CD4-positive, alpha-beta T cell treated with Interleukin-21 for 1 hour (primary cell): ENCODE results near the gene MTG2.

Experiments
- DNase-seq: peaks from one replicate; pipeline ENCODE4 v3.0.0-alpha.2; 2020

MTG2 gene

DNA sequence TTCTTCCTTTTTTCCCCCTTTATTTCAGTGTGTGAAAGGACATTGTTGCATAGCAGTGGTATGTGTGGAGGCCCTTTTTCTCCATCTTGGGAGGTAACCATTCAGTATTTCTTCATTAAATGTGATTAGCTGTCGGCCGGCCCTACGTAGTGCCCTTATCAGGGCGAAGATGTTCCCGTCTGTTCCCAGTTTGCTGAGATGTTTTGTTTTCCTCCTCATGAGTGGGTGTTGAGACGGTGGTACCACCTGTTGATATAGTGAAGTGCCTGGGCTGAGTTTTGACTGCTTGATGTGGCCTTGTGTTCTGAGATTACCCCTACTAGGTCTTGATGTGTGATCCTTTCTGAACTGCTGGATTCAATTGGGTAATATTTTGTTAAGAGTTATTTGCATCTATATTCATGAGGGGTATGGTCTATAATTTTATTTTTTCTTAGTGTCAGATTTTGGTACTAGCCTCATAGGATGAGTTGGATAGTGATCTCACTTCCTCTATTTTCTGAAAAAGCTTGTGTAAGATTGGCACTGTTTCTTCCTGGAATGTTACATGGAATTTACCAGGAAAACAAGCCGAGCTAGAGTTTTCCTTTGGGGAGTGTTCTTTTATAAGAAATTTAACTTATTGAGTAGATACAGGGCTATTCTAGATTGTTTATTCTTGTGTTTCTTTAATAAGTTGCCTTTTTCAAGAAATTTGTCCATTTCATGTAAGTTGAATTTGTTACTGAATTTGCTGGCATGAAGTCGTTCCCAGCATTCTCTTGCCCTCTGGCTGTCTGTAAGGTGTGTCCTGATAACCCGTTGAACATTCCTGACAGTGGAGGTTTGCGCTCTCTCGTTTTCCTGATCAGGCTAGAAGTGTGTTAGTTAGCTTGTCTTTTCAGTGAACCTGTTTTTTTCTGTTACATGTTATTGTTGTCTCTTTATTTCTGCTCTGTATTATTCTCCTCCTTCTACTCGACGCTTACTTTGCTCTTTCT lies 4.3 kb downstream of the MTG2 start:
- DNase-seq, result no peak

- no peak for DNase-seq
Observed at GRCh38 chr20:62190639-62191411, 8.0 kb downstream of the MTG2 start.

GRCh38 chr20:62191781-62192559 lies 9.1 kb downstream of the MTG2 start:
- no peak for DNase-seq

DNA sequence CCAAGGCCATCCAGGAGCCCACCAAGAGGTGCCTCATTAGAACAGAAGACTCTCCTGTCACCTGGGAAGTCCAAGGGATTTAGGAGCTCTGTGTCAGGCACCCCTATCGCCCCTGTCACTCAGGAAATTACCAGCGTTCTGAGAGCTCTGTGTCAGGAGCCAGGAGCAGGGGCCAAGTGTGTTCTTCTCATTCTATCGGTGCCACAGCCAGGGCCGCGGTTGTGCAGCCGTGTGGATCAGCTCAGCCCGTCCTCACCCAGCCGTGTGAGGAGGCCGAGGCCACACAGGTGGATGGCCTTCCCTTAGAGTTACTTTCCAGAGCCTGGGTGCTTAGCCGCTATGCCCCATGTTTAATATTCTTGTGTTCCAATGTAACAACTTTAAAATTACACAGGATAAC lies 9.8 kb downstream of the MTG2 start:
- no peak for DNase-seq

DNA sequence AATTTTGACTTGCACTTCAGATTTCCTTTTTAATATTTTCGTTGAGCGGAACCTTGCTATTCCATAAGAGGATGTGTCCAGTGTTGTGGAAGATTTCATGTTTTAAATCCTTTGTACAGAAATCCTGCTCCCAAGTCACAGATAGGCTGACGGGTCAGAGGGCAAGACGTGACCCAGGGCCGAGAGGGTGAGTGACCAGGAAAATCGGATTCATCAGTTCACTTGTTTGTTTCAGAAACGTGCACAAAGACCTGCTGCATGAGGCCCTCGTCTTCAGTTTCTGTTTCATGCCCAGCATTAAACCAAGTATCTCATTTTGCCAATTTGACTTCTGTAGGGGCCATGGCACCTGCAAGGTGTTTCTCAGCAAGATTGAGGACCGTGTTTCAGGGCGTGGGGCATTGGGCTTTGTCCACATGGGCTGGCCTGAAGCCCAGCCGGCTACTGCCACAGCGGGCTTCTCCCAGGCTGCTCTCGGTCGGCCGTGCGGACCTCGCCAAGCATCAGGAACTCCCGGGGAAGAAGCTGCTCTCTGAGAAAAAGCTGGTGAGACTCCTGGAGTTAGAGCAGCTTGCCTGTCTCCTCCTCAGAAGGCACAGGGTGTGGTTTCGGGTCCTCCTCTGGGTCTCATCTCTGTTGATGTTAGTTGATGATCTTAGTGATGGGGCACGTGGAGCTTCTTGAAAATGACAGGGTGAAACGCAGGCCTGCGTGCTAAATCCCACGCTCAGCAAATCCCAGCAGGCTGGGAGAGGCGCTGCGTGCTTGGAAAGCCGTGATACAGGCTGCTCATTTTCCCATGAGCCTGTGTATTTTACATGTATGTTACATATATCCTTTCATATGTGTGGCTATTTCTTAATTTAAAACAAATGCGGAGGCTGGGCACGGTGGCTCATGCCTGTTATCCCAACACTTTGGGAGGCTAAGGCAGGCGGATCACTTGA lies 10.5 kb downstream of the MTG2 start:
- no peak for DNase-seq

- DNase-seq, result no peak
Observed at GRCh38 chr20:62195075-62195405, 12.2 kb downstream of the MTG2 start.

DNA sequence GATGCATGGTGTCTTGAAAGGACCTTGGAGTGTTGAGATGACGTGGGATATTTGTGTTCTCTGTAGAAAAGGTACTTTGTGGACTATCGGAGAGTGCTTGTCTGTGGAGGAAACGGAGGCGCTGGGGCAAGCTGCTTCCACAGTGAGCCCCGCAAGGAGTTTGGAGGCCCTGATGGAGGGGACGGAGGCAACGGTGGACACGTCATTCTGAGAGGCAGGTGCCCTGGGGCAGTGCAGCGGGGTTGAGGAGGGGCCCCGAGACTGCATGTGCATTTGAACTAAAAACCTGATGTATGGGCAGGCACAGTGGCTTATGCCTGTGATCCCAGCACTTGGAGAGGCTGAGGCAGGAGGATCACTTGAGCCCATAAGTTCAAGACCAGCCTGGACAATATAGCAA lies 12.9 kb downstream of the MTG2 start:
- DNase-seq, result no peak

- DNase-seq, result no peak
Observed at GRCh38 chr20:62196286-62196685, 13.5 kb downstream of the MTG2 start.

DNA sequence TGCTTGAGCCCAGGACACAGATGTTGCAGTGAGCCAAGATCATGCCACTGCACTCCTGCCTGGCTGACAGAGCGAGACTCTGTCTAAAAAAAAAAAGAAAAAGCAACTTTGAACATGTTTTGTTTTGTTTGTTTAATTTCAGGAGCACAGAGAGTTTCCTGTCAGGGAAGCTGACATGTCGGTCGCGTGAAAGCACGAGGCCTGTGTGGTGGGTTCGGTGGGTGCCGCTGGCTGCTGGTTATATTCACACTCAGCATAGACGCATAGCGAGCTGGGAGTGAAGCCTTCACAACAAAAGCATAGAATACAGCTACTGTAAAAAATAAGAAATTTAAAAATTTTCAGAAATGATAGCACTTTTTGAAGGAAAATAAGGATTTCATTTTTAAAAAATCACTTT lies 14.5 kb downstream of the MTG2 start:
- no peak for DNase-seq

GRCh38 chr20:62197801-62198200 lies 15.0 kb downstream of the MTG2 start:
- no peak for DNase-seq

DNA sequence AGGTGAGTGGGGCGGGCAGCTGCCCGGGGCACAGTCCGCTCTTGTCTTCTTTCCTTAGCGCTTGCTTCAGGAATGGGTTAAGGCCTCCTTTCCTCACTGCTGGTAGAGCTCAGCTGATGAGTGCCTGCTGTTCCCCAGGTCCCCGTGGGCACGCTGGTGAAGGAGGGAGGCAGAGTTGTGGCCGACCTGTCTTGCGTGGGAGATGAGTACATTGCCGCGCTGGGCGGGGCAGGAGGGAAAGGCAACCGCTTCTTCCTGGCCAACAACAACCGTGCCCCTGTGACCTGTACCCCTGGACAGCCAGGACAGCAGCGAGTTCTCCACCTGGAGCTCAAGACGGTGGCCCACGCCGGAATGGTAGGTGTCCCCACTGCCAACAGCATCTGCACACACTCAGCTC lies 15.7 kb downstream of the MTG2 start:
- DNase-seq, result no peak

GRCh38 chr20:62198931-62199330 lies 16.1 kb downstream of the MTG2 start:
- DNase-seq, result no peak

DNA sequence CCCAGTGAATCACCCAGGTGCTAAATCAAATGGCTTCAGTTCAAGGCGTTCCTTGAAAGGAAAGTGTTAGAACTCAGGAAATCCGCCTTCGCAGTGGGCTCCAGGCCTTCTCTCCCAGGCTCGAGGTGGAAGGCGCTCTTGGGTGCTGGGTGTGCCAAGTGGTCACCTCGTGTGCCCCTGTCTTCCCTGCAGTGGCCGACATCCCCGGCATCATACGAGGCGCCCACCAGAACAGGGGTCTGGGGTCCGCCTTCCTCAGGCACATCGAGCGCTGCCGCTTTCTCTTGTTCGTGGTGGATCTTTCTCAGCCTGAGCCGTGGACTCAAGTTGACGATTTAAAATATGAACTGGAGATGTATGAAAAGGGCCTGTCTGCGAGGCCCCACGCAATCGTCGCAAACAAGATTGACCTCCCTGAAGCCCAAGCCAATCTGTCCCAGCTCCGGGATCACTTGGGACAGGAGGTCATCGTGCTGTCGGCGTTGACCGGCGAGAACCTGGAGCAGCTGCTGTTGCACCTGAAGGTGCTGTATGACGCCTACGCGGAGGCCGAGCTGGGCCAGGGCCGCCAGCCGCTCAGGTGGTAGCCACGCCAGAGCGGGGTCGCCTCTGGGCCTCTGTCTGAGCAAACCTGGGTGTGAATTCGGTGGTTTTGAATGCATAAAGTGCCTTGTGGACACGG lies 17.8 kb downstream of the MTG2 start:
- no peak for DNase-seq

DNA sequence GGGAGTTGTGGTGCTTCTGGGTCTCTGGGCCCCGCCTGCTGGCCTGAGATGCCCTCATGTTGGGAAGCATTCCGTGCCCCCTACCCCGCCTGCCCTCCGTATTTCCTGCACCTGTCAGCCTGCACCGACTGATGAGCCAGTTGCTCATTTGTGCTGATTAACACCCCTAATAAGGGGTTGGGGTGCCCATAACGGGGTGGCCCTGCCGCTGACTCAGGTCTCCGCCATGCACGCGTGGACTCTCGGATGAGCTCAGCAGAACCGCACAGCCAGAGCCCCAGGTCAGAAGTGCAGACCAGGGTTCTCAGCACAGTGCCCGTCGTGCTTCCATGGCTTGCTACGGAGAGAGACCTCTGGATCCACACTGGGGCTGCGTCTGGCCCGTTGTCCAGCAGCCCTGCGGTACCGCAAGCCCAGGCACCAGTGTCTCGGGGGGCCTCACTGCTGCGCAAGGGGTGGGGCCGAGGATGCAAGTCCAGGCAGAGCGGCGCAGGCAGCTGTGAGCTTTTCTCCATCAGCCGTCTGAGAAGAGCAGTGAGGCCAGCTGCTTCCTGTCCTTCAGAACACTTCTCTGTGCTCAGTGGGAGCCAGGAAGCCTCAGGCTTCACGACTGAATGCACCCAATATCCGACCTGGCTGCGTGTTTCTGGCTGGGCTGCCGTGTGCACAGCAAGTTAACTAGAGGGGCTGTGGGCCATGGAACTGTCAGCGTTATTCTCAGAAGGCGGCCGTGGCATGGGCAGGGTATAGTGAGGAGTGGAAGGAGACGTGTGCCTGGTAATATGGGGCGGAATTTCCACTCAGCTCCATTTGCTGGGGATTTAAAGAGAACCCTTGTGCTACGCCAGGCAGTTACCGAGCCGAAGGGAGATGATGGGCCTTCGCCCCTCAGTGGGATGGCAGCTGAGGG lies 18.6 kb downstream of the MTG2 start:
- DNase-seq, result no peak

- no peak for DNase-seq
Observed at GRCh38 chr20:62202083-62202395, 19.2 kb downstream of the MTG2 start.

GRCh38 chr20:62202676-62203377 lies 20.0 kb downstream of the MTG2 start:
- DNase-seq, result no peak

DNA sequence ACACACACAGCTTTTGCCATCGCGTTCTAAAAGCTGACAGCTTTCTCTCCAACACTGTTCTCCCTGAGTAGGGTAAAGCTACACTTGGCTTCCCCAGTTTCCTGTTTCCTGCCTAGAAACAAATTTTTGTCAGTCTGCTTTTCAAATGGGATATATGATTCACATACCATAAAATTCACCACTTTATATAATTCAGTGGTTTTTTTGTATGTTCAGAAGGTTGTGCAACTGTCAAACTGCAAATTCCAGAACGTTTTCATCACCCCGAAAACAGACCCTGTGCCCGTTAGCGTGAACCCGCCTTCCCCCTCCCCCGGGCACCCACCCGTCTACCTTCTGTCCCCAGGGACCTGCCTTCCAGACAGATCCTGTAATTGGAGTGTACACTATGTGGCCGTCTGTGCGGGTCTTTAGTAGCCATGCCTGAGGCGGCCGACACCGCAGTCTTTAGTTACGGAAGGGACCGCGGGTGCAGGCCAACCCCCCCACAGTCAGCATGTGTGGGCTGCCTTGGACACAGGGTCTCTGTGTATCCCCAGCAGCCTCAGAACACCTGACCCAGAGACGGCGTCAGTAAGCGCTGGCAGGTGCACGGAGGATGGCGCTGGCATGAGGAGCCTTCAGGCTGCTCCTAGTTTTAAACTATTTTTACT lies 20.7 kb downstream of the MTG2 start:
- DNase-seq, result no peak

GRCh38 chr20:62205618-62206387 lies 23.0 kb downstream of the MTG2 start:
- DNase-seq, result no peak

DNA sequence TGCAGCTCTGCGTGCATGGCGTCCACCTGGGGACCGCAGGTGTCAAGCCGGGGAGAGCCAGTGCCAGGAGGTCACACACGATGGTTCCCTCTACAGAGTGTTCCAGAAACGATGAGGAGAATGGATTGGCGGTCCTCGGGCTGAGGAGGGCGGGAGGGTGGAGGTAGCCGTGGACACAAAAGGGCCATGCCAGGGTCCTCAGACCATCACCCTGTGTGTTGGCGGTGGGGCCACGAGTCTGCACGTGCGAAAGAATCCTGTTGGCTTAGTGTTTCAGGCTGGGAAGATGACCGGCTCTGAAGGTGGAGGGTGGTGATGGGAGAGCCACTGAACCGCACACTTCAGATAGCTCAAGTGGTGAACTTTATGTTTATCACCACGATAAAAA lies 23.6 kb downstream of the MTG2 start:
- DNase-seq, result no peak
